BLaER1 (cell line): ENCODE results near the gene EEF1AKMT3.

Experiments
- H3K27ac ChIP-seq: shearing (Covaris generic); formaldehyde crosslinking; 2 replicates; pipeline ENCODE4 v1.8.1; 2022
- H3K27me3 ChIP-seq: shearing (Covaris generic); formaldehyde crosslinking; 2 replicates; pipeline ENCODE4 v1.8.1; 2022
- H3K36me3 ChIP-seq: shearing (Covaris generic); formaldehyde crosslinking; 2 replicates; pipeline ENCODE4 v1.8.1; 2022
- H3K4me1 ChIP-seq: shearing (Covaris generic); formaldehyde crosslinking; 2 replicates; pipeline ENCODE4 v1.8.1; 2022
- H3K4me2 ChIP-seq: shearing (Covaris generic); formaldehyde crosslinking; 2 replicates; pipeline ENCODE4 v1.8.1; 2022
- H3K4me3 ChIP-seq: shearing (Covaris generic); formaldehyde crosslinking; 2 replicates; pipeline ENCODE4 v1.8.1; 2022
- H3K9ac ChIP-seq: shearing (Covaris generic); formaldehyde crosslinking; 2 replicates; pipeline ENCODE4 v1.8.1; 2022
- H3K9me3 ChIP-seq: shearing (Covaris generic); formaldehyde crosslinking; 2 replicates; pipeline ENCODE4 v1.8.1; 2022
- H4K20me1 ChIP-seq: shearing (Covaris generic); formaldehyde crosslinking; 2 replicates; pipeline ENCODE4 v1.8.1; 2022
- Cebpa-rat ChIP-seq: shearing (Covaris generic); IDR thresholded peaks from 2 replicates; pipeline ENCODE4 v1.8.1; 2022

EEF1AKMT3 gene

GRCh38 chr12:57756406-57757341, 15.7 kb upstream of the EEF1AKMT3 start:
- Histone ChIP-seq H3K4me3 (peak overlapping the region; percentile 73), H3K4me2 (peak overlapping the region; percentile 99), H4K20me1 (peaks cover 62% of the 10 kb centered on the region), H3K9ac (0 out of 2 replicates have a peak overlapping the region, but pooled peaks have one; percentile 65), H3K36me3 (peaks cover 12% of the 10 kb centered on the region; the same call in 1 of the 2 replicates), H3K27me3 (peaks cover 76% of the 10 kb centered on the region), H3K4me1 (peaks cover 36% of the 10 kb centered on the region), H3K9me3 (no peaks in the 10 kb centered on the region), H3K27ac (no peak overlapping the region)
- no peak for TF ChIP-seq Cebpa-rat

DNA sequence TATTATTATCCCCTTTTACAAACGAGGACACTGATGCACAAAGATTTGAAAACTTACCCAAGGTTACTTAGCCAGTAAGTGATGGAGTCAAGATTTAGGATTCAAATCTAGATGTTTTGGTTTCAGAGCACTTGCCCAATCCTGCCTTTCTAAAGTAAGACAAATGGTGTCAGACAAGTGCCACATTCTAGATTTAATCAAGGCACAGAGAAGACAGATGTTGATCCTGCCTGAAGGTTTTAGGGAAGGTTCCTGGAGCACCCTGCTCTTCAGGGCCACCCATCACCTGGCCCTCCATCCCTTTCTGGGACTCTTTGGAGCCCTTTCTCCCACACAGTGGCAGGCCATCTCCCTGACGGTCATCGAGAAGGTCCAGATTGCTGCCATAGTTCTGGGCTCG, 14.6 kb upstream of the EEF1AKMT3 start:
- Histone ChIP-seq H3K4me2 (no peak overlapping the region), H3K27me3 (peaks cover 86% of the 10 kb centered on the region)

DNA sequence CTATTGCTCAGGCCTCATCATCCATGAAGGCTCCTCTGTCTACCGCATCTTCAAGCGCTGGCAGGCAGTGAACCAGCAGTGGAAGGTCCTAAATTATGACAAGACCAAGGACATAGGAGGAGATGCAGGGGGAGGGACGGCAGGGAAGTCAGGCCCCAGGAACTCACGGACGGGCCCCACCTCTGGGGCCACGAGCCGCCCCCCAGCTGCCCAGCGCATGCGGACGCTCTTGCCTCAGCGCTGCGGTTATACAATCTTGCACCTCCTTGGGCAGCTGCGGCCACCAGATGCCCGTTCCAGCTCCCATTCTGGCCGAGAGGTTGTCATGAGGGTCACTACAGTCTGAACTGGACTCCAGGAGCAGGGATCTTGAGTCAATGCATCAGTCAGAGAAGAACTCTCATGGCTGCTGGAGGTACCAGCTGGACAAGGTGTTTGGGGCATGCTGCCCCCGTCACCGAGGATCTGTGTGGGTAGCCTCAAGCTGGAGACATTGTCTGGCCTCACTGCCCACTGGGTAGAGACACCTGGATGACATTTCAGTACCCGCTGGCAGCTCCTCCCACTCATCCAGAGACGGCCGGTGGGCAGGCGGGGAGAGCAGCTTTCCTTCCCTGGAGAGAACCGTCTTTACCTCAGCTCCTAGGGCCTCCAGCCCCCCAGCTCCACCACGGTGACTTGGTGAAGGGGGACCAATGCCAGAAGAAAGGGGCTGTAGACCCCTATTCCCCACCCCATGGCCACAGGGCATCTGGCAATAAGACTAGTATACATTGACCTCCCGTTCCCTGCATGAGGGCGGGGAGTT, 13.7 kb upstream of the EEF1AKMT3 start:
- Histone ChIP-seq H3K27me3 (peaks cover 86% of the 10 kb centered on the region), H3K4me1 (peaks cover 26% of the 10 kb centered on the region), H3K27ac (no peak overlapping the region), H3K36me3 (peaks cover 12% of the 10 kb centered on the region; the same call in 1 of the 2 replicates), H3K4me3 (no peak overlapping the region), H3K9me3 (no peaks in the 10 kb centered on the region), H3K9ac (no peak overlapping the region), H4K20me1 (peaks cover 74% of the 10 kb centered on the region), H3K4me2 (no peak overlapping the region)
- no peak for TF ChIP-seq Cebpa-rat

More for the DNA sequence above, 14.6 kb upstream of the EEF1AKMT3 start:
- peaks cover 73% of the 10 kb centered on the region for H4K20me1 ChIP-seq
- no peak overlapping the region for H3K27ac ChIP-seq
- H3K4me3 ChIP-seq = no peak overlapping the region
- H3K9me3 ChIP-seq = no peaks in the 10 kb centered on the region
- H3K4me1 ChIP-seq = peaks cover 33% of the 10 kb centered on the region
- peaks cover 12% of the 10 kb centered on the region; the same call in 1 of the 2 replicates for H3K36me3 ChIP-seq
- TF ChIP-seq Cebpa-rat = no peak
- H3K9ac ChIP-seq = no peak overlapping the region

- Histone ChIP-seq H4K20me1 (peaks cover 80% of the 10 kb centered on the region), H3K4me3 (no peak overlapping the region), H3K36me3 (peaks cover 12% of the 10 kb centered on the region; the same call in 1 of the 2 replicates), H3K27ac (no peak overlapping the region), H3K9ac (no peak overlapping the region), H3K4me1 (peaks cover 19% of the 10 kb centered on the region), H3K27me3 (peaks cover 86% of the 10 kb centered on the region), H3K9me3 (no peaks in the 10 kb centered on the region), H3K4me2 (no peak overlapping the region)
- no peak for TF ChIP-seq Cebpa-rat
Measured at GRCh38 chr12:57759360-57759980, 12.9 kb upstream of the EEF1AKMT3 start.

DNA sequence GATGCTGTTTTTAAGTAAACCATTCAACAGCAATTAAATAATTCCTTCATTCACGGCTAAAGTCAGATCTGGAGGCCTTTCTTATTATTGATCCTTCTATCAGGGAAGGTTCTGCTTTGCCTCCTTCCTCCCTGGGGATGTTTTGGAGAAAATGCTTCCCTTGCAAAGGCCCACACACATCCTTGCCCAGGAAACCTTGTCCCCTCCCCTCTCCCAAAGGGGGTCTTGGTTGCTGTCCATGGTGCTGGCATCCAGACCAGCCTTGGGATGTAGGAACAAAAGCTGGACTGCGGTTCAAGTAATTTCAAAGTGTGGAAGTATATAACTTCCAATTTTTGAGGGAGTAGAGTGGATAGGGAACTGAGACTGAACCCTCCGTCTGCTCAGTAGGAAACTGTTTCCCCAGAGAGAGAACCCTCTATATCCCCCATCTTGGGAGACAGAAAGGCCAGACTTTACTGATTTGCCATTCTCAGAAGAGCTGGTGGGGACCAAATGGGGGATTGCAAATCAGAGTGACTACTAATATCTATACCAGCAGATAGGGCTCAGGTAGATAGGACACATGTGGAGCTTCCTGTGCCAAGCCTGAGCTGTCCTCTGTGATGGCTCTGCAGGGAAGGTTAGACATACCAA, 11.9 kb upstream of the EEF1AKMT3 start:
- Histone ChIP-seq H3K27me3 (peaks cover 86% of the 10 kb centered on the region), H3K27ac (no peak overlapping the region), H4K20me1 (peaks cover 89% of the 10 kb centered on the region), H3K36me3 (peaks cover 12% of the 10 kb centered on the region; the same call in 1 of the 2 replicates), H3K4me3 (no peak overlapping the region), H3K9me3 (no peaks in the 10 kb centered on the region; the same call in 1 of the 2 replicates), H3K9ac (no peak overlapping the region), H3K4me2 (no peak overlapping the region), H3K4me1 (peaks cover 25% of the 10 kb centered on the region)
- TF ChIP-seq Cebpa-rat = no peak

DNA sequence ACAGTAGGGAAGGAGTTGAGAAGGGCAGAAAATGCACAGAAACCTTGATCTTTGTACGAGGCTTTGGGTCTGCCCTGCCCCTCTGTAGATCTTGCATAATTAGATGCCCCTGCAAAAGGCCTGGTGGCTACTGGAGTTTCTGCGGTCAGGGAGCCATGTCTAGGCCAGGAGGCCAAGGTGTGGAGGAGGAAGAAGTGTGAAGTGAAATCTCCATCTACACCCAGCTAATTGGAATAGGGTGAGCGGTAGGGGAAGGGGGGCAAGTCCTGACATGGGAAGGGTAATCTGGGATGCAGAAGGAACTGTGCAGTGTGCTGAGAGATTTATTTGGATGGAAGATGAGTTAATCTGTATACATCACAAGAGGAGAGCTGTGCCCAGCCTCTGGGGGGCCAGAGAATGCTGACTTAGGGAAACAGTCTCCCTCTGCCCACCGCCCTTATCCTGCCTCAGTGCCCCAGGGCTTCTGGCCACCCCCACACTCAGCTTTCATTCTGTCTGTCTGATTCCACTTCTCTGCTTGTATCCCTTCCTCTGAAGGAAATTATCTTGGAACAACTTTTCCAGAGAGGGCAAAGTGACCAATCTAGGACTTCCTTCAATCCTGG, 10.9 kb upstream of the EEF1AKMT3 start:
- no peak for TF ChIP-seq Cebpa-rat
- H3K27me3 ChIP-seq = peaks cover 86% of the 10 kb centered on the region
- no peak overlapping the region for H3K4me3 ChIP-seq
- H3K36me3 ChIP-seq = peaks cover 12% of the 10 kb centered on the region; the same call in 1 of the 2 replicates
- peaks cover 89% of the 10 kb centered on the region for H4K20me1 ChIP-seq
- H3K4me2 ChIP-seq = no peak overlapping the region
- H3K4me1 ChIP-seq = peaks cover 17% of the 10 kb centered on the region
- no peak overlapping the region for H3K9ac ChIP-seq
- H3K27ac ChIP-seq = no peak overlapping the region
- H3K9me3 ChIP-seq = no peaks in the 10 kb centered on the region; the same call in 1 of the 2 replicates

DNA sequence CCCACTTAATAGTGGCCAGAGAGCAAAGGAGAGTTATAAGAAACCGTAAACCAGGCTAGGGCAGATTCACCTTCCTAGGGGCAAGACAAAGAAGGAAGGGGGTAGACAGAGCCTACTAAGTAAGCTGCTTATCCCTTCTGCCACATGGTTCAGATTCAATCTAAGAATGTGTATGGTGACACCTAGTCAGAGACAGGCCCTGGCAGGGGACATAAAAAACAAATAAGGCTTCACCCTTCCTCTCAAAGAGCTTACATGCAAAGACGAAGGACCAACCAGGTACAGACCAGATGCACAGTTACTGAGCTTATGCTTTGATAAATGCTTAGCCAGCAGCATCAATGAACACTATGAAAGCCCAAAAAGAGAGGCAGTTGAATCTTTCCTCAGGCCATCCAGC, 10.0 kb upstream of the EEF1AKMT3 start:
- TF ChIP-seq Cebpa-rat = no peak
- Histone ChIP-seq H3K27me3 (peaks cover 86% of the 10 kb centered on the region), H3K36me3 (peaks cover 12% of the 10 kb centered on the region; the same call in 1 of the 2 replicates), H3K4me1 (peaks cover 12% of the 10 kb centered on the region), H3K9me3 (no peaks in the 10 kb centered on the region; the same call in 1 of the 2 replicates), H4K20me1 (peaks cover 90% of the 10 kb centered on the region), H3K4me3 (no peak overlapping the region), H3K27ac (no peak overlapping the region), H3K9ac (no peak overlapping the region), H3K4me2 (no peak overlapping the region)

DNA sequence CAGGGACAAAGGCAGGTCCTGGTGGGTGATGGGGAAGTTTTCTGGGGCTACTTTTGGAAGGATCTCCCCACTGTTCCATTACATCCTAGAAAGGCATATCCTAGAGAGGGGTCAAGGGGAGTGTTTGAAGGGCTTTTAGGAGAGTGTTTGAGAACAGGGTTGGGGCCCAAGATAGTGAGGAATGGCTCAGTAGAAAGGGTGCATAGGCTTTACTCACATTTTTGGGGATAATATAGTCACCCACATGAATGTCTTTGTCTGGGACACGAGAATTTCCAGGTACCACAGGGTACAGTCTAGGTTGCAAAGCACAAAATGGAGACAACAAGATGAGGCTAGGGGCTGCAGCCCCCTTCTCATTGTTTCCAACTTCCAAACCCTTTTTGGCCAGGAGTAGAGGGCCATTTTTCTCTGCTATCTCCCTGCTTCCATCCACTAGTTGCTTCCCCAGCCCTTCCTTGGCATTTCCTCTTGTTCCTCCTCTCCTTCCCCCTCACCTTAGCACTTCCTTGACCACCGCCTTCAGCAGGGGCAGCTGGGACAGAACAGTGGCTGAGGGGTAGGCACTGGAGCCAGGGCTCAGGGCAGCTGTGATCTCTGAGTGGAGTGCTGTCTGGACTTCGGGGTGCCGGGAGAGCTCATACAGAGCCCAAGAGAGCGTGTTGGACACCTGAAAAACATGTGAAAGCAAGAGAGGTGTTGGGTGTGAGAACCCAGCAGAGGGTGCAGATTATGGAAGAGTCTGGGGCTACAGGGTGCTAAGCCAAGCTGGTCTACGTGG, 8.3 kb upstream of the EEF1AKMT3 start:
- Histone ChIP-seq H3K4me3 (no peak overlapping the region), H3K36me3 (peaks cover 13% of the 10 kb centered on the region), H4K20me1 (peaks cover 88% of the 10 kb centered on the region), H3K4me2 (no peak overlapping the region), H3K27ac (no peak overlapping the region), H3K27me3 (peaks cover 85% of the 10 kb centered on the region), H3K9me3 (no peaks in the 10 kb centered on the region; the same call in 1 of the 2 replicates), H3K4me1 (peaks cover 12% of the 10 kb centered on the region), H3K9ac (no peak overlapping the region)
- TF ChIP-seq Cebpa-rat = no peak
